Right lobe of liver (tissue), 4 donors: ENCODE results near the gene NEURL3.

Experiments used
- POLR2A ChIP-seq: fragments of 450-650 bp; IDR thresholded peaks from one replicate; pipeline ENCODE4 v1.6.1; 2017; ENCODE audit warnings: antibody characterized with exemption, mild to moderate bottlenecking
- TF ChIP-seq, protein P1 (sequence below), 4 donors: fragments of 200-600 bp in 3 of 4; fragments of 450-650 bp in 1 of 4; IDR thresholded peaks; one replicate each; pipeline versions ENCODE4 v1.5.1 to v1.8.0; 2016 to 2022; ENCODE audit warnings: antibody characterized with exemption in 4 of 4, mild to moderate bottlenecking in 2 of 4
- donor health status: DM: no; HTN: no; CAD: no.
- donor health status: DM: no; HTN: no; CAD: no.
- donor health status: DM: no; HTN: yes; CAD: no.

- TF ChIP-seq, protein P1, sequence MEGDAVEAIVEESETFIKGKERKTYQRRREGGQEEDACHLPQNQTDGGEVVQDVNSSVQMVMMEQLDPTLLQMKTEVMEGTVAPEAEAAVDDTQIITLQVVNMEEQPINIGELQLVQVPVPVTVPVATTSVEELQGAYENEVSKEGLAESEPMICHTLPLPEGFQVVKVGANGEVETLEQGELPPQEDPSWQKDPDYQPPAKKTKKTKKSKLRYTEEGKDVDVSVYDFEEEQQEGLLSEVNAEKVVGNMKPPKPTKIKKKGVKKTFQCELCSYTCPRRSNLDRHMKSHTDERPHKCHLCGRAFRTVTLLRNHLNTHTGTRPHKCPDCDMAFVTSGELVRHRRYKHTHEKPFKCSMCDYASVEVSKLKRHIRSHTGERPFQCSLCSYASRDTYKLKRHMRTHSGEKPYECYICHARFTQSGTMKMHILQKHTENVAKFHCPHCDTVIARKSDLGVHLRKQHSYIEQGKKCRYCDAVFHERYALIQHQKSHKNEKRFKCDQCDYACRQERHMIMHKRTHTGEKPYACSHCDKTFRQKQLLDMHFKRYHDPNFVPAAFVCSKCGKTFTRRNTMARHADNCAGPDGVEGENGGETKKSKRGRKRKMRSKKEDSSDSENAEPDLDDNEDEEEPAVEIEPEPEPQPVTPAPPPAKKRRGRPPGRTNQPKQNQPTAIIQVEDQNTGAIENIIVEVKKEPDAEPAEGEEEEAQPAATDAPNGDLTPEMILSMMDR (IDR thresholded peaks at IDR 0.05): no peak
- TF ChIP-seq POLR2A: no peak
Observed at GRCh38 chr2:96449637-96450036, 55.5 kb downstream of the NEURL3 start.
